Subcutaneous adipose tissue (tissue), 4 donors: Measurements from ENCODE around the gene GLRA3. TPM values are rescaled to one million over a fixed set of nuclear protein-coding genes. Genes with fewer than 3 reads are reported as not detected.

ENCODE experiments used
- CTCF ChIP-seq: fragments of 450-650 bp; IDR thresholded peaks from one replicate; pipeline ENCODE4 v1.5.1; 2016; ENCODE audit warnings: low read depth, mild to moderate bottlenecking, control low read depth, antibody characterized with exemption, moderate library complexity
- total RNA-seq, 4 donors: library from RNA; depleted of rRNA; stranded (reverse); fragments of >200 nt; gene quantifications; one replicate each; pipeline ENCODE4 v1.1.0, GENCODE V29; 2016

The GLRA3 gene
- total RNA-seq, 4 donors from 2014 or later: 0.17 TPM; not detected in 3

GRCh38 chr4:174699654-174700053, 129.4 kb downstream of the GLRA3 start:
- TF ChIP-seq CTCF: no peak

GRCh38 chr4:174697896-174698295, 131.2 kb downstream of the GLRA3 start:
- no peak for TF ChIP-seq CTCF

GRCh38 chr4:174697202-174697601, 131.8 kb downstream of the GLRA3 start:
- TF ChIP-seq CTCF: no peak

GRCh38 chr4:174696657-174697056, 132.4 kb downstream of the GLRA3 start:
- no peak for TF ChIP-seq CTCF

GRCh38 chr4:174690665-174691064, 138.4 kb downstream of the GLRA3 start:
- TF ChIP-seq CTCF: no peak

- no peak for TF ChIP-seq CTCF
Measured at GRCh38 chr4:174689618-174690017, 139.4 kb downstream of the GLRA3 start.

- TF ChIP-seq CTCF: no peak
Measured at GRCh38 chr4:174686826-174687225, 142.2 kb downstream of the GLRA3 start.
